Breast epithelium (tissue), 3 donors: ENCODE measurements around the gene LARP6.

Experiments used
- POLR2A ChIP-seq: fragments of 450-650 bp; IDR thresholded peaks from one replicate; pipeline ENCODE4 v1.6.1; 2016; ENCODE audit warnings: antibody characterized with exemption, mild to moderate bottlenecking, moderate library complexity
- TF ChIP-seq, protein P1 (sequence below), 3 donors: fragments of 450-650 bp; IDR thresholded peaks; one replicate each; pipeline ENCODE4 v1.5.1; 2016 to 2017; ENCODE audit warnings: antibody characterized with exemption in 3 of 3, mild to moderate bottlenecking in 3 of 3, moderate library complexity in 3 of 3

DNA sequence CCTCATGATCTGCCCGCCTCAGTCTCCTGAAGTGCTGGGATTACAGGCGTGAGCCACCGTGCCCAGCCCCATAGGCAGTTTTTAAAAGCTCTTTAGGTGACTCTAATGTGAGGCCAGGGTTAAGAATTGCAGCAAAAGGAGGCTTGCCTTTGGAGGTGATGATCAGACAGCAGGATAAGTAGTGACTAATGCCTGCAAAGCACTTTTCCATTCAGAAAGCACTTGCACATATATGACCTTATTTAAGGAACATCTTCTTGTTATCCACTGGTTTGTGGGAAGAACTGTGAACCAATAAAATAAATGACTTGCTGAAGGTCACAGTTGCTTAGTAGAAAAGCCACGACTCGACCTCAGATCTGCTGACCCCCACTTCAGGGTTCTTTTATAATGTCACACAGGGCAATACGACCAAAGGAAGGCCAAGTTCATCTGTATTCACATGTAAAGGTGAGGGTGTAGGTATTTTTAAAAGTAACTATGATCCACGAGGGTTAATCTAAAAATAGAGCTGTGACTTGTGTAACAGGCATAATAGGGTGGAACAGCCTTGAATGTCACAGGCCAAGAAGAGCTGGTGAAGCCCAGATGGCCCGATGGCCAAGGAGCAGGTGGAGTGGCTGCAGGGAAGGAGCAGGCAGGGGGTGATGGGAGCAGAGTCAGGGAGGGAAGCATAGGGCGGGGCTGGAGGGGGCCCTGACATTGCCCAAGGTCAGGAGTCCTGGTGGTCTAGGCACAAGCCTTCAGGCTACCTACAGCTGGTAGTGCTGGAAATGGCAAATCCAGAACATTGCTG lies 24.4 kb downstream of the LARP6 start:
- TF ChIP-seq, protein P1, sequence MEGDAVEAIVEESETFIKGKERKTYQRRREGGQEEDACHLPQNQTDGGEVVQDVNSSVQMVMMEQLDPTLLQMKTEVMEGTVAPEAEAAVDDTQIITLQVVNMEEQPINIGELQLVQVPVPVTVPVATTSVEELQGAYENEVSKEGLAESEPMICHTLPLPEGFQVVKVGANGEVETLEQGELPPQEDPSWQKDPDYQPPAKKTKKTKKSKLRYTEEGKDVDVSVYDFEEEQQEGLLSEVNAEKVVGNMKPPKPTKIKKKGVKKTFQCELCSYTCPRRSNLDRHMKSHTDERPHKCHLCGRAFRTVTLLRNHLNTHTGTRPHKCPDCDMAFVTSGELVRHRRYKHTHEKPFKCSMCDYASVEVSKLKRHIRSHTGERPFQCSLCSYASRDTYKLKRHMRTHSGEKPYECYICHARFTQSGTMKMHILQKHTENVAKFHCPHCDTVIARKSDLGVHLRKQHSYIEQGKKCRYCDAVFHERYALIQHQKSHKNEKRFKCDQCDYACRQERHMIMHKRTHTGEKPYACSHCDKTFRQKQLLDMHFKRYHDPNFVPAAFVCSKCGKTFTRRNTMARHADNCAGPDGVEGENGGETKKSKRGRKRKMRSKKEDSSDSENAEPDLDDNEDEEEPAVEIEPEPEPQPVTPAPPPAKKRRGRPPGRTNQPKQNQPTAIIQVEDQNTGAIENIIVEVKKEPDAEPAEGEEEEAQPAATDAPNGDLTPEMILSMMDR (IDR thresholded peaks at IDR 0.05): no peak
- TF ChIP-seq POLR2A: no peak
